Glomerular visceral epithelial cell (primary cell): ENCODE results near the gene LAIR1.
"Not testable (repeated sequence)": the region's sequence is repeated elsewhere in the genome, so short reads cannot be mapped to it uniquely, and the experiment has no call there.

ENCODE experiments used
- DNase-seq: peaks from one replicate; pipeline ENCODE4 v3.0.0-alpha.2; 2016; ENCODE audit errors: extremely low spot score

LAIR1 gene

GRCh38 chr19:54364775-54365257 lies at the start of gene LAIR1:
TSS of gene LAIR1 (minus strand) at chr19:54364931. CDS start at chr19:54364804, 127 bp downstream.
- no peak for DNase-seq

- DNase-seq = no peak
Observed at GRCh38 chr19:54414156-54414555, 49.4 kb upstream of the LAIR1 start.

GRCh38 chr19:54412877-54413276 lies 48.1 kb upstream of the LAIR1 start:
- DNase-seq = no peak

- no peak for DNase-seq
Observed at GRCh38 chr19:54411033-54411432, 46.3 kb upstream of the LAIR1 start.

- DNase-seq = no peak
Observed at GRCh38 chr19:54408456-54409026, 43.8 kb upstream of the LAIR1 start.

GRCh38 chr19:54407780-54408179 lies 43.0 kb upstream of the LAIR1 start:
- DNase-seq = no peak

GRCh38 chr19:54405628-54406027 lies 40.9 kb upstream of the LAIR1 start:
- no peak for DNase-seq

- DNase-seq = no peak
Observed at GRCh38 chr19:54403054-54403453, 38.3 kb upstream of the LAIR1 start.

GRCh38 chr19:54400913-54401312 lies 36.2 kb upstream of the LAIR1 start:
- DNase-seq = no peak

GRCh38 chr19:54399189-54399588 lies 34.5 kb upstream of the LAIR1 start:
- no peak for DNase-seq

GRCh38 chr19:54395685-54396084 lies 31.0 kb upstream of the LAIR1 start:
- DNase-seq = no peak

GRCh38 chr19:54393381-54393780 lies 28.6 kb upstream of the LAIR1 start:
- no peak for DNase-seq

GRCh38 chr19:54392105-54392504 lies 27.4 kb upstream of the LAIR1 start:
- DNase-seq = no peak

- DNase-seq = no peak
Observed at GRCh38 chr19:54391589-54392061, 26.9 kb upstream of the LAIR1 start.

GRCh38 chr19:54390942-54391577 lies 26.3 kb upstream of the LAIR1 start:
- DNase-seq = peak; percentile 54

- no peak for DNase-seq
Observed at GRCh38 chr19:54389553-54389952, 24.8 kb upstream of the LAIR1 start.

GRCh38 chr19:54388802-54389139 lies 24.0 kb upstream of the LAIR1 start:
- no peak for DNase-seq

- DNase-seq = no peak
Observed at GRCh38 chr19:54387991-54388801, 23.5 kb upstream of the LAIR1 start.

- DNase-seq = no peak
Observed at GRCh38 chr19:54383330-54383729, 18.6 kb upstream of the LAIR1 start.

GRCh38 chr19:54382041-54382440 lies 17.3 kb upstream of the LAIR1 start:
- not testable (repeated sequence) for DNase-seq

- DNase-seq = no peak
Observed at GRCh38 chr19:54380897-54381296, 16.2 kb upstream of the LAIR1 start.

- no peak for DNase-seq
Observed at GRCh38 chr19:54379187-54379678, 14.5 kb upstream of the LAIR1 start.
